ENCODE data around the gene TRAF1. TPM values are rescaled to one million over a fixed set of nuclear protein-coding genes. Genes with fewer than 3 reads are reported as not detected.

The TRAF1 gene
- total RNA-seq, 1 experiment from 2014 or later, result 1.4 TPM

GRCh38 chr9:120961936-120962335 lies 35.3 kb upstream of the TRAF1 start:
- Histone ChIP-seq H3K4me2 (ENCODE audit: insufficient read depth, insufficient read length, low read length) (no peak overlapping the region), H2BK15ac (ENCODE audit: low read depth, low read length) (no peak overlapping the region), H4K8ac (replicated peaks; ENCODE audit: insufficient read length, low read depth, low read length) (no peak overlapping the region), H3K9me3 (ENCODE audit: control insufficient read depth, low read depth, low read length) (no peaks in the 10 kb centered on the region), H3T11ph (ENCODE audit: low read length) (no peak overlapping the region), H2AK5ac (ENCODE audit: insufficient read length, low read length) (no peak overlapping the region), H2BK5ac (ENCODE audit: insufficient read length, low read length) (no peak overlapping the region), H3K23ac (ENCODE audit: insufficient read length, low read depth, low read length) (no peak overlapping the region), H3K79me1 (ENCODE audit: insufficient read depth, low read depth, low read length, poor library complexity, severe bottlenecking) (no peaks in the 10 kb centered on the region), H2BK120ac (ENCODE audit: low read depth, low read length, poor library complexity, severe bottlenecking) (no peak overlapping the region), H3K4ac (ENCODE audit: low read depth, low read length) (no peak overlapping the region), H2BK12ac (ENCODE audit: insufficient read length, low read depth, low read length) (no peak overlapping the region), H3K79me2 (ENCODE audit: insufficient read depth, low read length) (no peaks in the 10 kb centered on the region), H3K56ac (ENCODE audit: insufficient read length, low read depth, low read length) (no peak overlapping the region), H3K9ac (ENCODE audit: extremely low read depth, insufficient read length, low read length) (no peak overlapping the region), H3K27ac (ENCODE audit: insufficient read length, low read depth, low read length) (no peak overlapping the region), H2BK20ac (ENCODE audit: low read depth, low read length, poor library complexity, severe bottlenecking) (no peak overlapping the region), H3K27me3 (ENCODE audit: insufficient read depth, low read length) (no peaks in the 10 kb centered on the region), H4K5ac (ENCODE audit: insufficient read length, low read depth, low read length) (no peak overlapping the region), H3K18ac (ENCODE audit: insufficient read length, low read depth, low read length) (no peak overlapping the region), H3K23me2 (ENCODE audit: insufficient read length, low read depth, low read length, poor library complexity, severe bottlenecking) (no peaks in the 10 kb centered on the region), H3K4me1 (ENCODE audit: insufficient read depth, low read length) (peaks cover 2% of the 10 kb centered on the region; the same call in 1 of the 2 replicates), H2AFZ (ENCODE audit: low read length) (no peak overlapping the region), H3K14ac (ENCODE audit: insufficient read depth, low read length) (no peak overlapping the region), H4K91ac (ENCODE audit: insufficient read length, low read depth, low read length) (no peak overlapping the region), H4K20me1 (ENCODE audit: control insufficient read depth, insufficient read depth, insufficient read length) (no peaks in the 10 kb centered on the region)
- no CpG with 5 or more reads among the region's 3 CpGs for WGBS (ENCODE audit: extremely low coverage, insufficient read length, low lambda C conversion rate)
- no peak for DNase-seq
- Mint-ChIP-seq H3K4me1 (peaks cover 23 to 29% of the 10 kb centered on the region in 2 experiments), H3K27me3 (ENCODE audit: low read depth) (peaks cover 1% of the 10 kb centered on the region), H3K27ac (no peak overlapping the region), H3K9me3 (no peaks in the 10 kb centered on the region), H3K4me3 (no peak overlapping the region), H3K36me3 (ENCODE audit: insufficient read depth in 1 of 3, low read depth in 3 of 3) (no peaks in the 10 kb centered on the region)
- no peak for TF ChIP-seq CTCF (conservative IDR thresholded peaks at IDR 0.05)
